Activated CD4-positive, alpha-beta T cell treated with anti-CD3 and anti-CD28 coated beads for 4 hours (primary cell): ENCODE measurements around the gene WDR93.

Experiments used
- DNase-seq, 2 donors: peaks; one replicate each; pipeline ENCODE4 v3.0.0-alpha.2; 2020

The WDR93 gene

DNA sequence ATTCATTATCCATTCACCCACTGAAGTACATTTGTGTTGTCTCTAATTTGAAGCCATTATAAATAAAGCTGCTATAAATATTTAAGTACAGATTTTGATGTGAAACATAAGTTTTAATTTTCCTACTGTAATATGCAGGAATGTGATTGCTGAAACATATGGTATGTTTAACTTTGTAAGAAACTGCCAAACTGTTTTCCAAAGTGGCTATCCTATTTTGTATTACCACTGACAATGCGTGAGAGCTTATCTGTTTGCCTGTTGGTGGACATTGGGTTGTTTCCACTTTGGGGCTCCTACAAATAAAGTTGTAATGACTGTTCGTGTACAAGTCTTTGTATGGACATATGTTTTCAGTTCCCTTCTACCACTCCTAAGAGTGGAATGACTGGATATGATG is 2.5 kb downstream of the WDR93 start:
- DNase-seq, result no peak

DNA sequence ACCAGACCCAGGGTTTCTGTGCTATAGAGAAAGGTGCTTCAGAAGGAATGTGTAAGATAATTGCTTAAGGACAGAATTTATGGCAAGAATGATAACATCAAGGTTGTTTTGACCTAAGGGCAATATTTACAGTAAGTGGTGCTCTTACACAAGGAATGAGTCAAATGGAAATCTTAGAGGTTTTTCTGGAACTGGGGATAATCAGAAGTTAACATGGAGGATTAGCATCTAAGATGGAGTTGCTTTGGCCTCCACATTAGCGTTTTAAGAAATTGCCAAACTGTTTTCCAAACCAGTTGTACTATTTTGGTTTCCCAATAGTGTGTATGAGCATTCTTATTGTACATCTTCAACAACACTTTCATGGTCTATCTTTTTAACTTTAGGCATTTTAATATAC is 3.1 kb downstream of the WDR93 start:
- DNase-seq, result no peak

- no peak for DNase-seq
Measured at GRCh38 chr15:89695198-89695597, 4.6 kb downstream of the WDR93 start.

- DNase-seq, result no peak
Measured at GRCh38 chr15:89704411-89704810, 13.8 kb downstream of the WDR93 start.

GRCh38 chr15:89707577-89707976 is 17.0 kb downstream of the WDR93 start:
- no peak for DNase-seq

DNA sequence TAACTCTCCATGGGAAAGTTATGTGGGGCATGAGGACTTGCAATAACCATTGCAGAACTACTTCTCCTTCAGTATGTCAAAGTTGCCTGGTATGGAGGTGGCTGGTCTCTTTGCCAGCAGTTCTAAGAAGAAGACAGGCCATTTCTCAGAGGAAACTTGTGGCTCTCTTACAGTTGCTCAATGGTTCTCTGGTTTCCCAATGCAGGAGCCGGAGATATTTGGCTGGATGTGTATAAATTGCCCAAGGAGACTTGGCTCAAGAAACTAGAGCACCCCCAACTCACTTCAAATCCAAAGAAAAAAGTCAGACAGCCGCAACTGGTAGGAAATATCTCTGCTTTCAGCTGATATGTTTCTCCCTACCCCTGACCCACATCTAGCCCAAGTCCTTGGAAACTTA is 24.2 kb downstream of the WDR93 start:
- DNase-seq, result no peak

DNA sequence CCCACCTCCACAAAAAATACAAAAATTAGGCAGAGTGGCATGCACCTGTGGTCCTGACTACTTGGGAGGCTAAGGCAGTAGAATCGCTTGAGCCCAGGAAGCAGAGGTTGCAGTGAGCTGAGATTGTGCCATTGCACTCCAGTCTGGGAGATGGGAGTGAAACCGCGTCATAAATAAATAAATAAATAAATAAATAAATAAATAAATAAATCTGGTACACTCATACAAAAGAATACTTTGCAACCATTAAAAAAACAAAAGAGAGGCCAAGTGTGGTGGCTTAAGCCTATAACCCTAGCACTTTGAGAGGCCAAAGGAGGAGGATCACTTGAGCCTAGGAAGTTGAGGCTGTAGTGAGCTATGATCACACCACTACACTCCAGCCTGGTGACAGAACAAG is 32.4 kb downstream of the WDR93 start:
- DNase-seq, result no peak

- DNase-seq, result no peak
Measured at GRCh38 chr15:89724621-89725020, 34.0 kb downstream of the WDR93 start.

GRCh38 chr15:89725064-89725463 is 34.5 kb downstream of the WDR93 start:
- DNase-seq, result no peak

GRCh38 chr15:89728254-89728653 is 37.6 kb downstream of the WDR93 start:
- no peak for DNase-seq

DNA sequence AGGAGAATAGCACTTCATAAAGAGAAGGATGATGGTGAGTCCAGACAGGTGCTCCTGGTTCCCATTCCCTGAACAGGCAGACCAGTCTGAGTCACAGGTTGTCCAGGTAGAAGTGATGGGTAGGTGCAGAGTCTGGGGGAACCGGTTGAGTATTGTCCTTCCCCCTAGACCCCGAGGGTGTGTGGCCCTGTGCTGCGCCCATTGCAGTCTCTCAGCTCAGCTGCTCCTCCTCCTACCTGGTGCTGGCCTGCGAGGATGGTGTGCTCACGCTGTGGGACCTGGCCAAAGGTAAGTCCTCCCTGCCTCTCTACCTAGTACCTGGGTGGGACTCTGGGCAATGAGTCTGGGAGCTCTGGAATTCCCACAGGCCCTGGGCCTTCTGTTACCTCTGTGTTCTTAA is 40.7 kb downstream of the WDR93 start:
- no peak for DNase-seq

DNA sequence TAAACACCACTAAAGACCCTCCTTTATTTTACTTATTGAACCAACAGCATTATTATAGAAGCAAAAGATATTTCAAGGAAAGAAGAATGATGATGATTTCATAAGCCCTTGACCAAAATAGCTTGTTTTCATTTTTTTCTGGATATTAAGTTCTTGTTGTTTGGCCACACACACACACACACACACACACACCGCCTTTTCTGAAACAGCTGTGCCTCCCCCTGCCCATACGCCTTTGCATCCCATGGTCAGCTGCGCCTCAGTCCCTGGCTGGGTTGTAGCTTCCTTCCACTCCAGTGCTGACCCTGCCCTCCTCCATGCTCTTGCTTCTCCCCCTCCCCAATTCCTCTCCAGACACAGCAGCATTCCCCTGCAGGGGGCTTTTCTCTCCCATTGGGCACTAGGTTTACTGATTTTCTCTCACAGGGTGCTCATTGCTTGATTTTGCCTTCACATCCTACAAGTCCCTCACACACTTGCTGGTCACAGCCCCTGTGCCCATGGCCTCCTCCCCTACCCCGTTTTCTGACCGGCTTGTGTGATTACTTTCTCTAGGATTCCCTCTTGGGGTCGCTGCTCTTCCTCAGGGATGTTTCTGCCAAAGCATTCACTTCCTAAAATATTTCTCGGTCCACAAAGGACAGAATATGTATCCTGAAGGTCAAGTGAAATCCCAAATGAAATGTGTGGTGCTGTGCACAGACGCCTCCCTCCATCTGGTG is 42.0 kb downstream of the WDR93 start:
- DNase-seq, result no peak

GRCh38 chr15:89735773-89736172 is 45.2 kb downstream of the WDR93 start:
- no peak for DNase-seq

DNA sequence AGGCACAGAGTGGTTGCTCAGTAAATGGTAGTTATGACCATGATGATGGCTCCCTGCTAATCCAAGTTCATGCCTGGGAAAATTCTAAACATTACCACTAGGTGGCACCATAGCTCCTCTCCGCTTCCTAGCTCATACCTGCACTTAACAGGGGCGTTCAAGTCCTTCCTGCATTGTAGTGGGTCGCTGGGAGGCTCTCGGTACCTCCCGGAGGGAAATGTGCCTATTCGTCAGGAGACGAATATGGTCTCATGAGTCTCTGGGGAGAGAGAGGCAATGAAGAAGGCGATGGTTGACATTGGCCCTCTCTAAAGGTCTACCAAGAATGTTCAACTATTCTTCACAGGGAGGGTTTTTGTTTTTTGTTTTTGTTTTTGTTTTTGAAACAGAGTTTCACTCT is 49.5 kb downstream of the WDR93 start:
- DNase-seq, result peak; percentile 51 to 66

DNA sequence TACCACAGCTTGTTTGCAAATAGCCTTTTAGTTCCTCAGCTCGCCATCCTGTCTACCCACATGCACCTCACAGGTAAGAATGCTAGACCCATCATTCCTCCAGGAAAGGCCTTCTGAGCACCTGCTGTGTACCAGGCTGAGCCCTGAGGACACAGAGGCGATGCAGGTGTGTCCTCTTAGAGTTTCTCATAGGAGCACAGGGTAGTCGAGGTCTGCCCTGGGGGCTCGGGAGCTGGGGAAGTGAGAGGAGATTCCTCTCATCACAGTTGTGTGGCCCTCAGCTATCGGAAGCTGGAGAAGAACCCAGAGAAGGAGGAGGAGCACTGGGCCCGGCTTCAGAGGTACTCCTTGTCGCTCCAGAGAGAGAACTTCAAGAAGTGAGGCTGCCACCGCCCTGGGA is 52.4 kb downstream of the WDR93 start:
- no peak for DNase-seq

- no peak for DNase-seq
Measured at GRCh38 chr15:89743594-89743993, 53.0 kb downstream of the WDR93 start.

GRCh38 chr15:89745131-89745530 is 54.5 kb downstream of the WDR93 start:
- no peak for DNase-seq

GRCh38 chr15:89745768-89746167 is 55.2 kb downstream of the WDR93 start:
- no peak for DNase-seq

- no peak for DNase-seq
Measured at GRCh38 chr15:89746386-89746780, 55.8 kb downstream of the WDR93 start.

- DNase-seq, result no peak
Measured at GRCh38 chr15:89747708-89748682, 57.4 kb downstream of the WDR93 start.

DNA sequence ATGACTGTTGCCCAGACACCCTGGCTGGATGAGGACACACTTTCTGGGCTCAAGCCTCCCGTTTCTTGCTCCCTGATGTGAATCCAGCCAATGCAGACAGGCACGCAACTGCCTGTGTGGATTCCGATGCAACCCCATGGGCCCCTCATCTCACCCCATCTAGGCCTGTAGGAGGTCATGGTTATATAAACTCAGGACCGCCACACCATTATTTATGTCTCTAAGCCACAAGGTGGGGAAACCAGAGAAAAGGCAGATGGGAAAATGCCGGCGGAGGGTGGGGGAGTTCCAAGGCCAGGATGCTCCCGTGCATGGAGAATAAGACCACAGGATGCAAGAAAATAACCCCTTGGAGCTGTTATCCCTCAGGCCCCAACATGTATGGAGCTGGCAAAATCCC is 58.4 kb downstream of the WDR93 start:
- no peak for DNase-seq

GRCh38 chr15:89749526-89749925 is 58.9 kb downstream of the WDR93 start:
- no peak for DNase-seq

DNA sequence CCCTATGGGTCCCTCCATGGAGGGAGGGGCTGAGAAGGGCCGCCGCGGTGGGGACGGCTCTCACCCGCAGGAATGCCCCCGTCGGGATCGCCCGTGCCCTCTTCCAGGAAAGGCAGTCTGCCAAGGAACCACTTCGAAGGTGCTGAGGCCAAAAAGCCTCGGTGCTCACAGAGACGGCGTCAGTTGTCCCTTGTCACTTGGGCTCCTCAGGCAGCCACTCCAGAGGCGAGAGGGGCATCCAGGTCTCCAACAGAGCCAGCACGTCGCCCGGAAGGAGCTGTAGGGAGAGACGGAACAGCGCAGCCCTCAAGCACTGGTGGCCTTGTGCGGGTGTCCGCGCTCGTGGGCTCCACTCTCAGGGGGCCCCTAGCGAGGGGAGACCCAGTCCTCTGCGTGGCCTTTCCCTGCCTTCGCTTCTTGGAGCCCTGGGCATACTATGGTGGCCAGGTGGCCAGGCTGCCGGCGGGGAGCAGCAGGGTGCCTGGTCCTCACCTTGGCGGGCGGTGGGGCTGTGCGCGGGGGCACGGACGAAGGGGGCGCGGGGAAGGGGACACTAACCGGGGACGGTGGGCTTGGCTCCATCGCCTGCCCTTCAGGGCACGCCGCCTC is 59.4 kb downstream of the WDR93 start:
- DNase-seq, result no peak
